ENCODE results near the gene PALS2. TPM values are rescaled to one million over a fixed set of nuclear protein-coding genes. Genes with fewer than 3 reads are reported as not detected.

Gene PALS2
- total RNA-seq, 1 donor from 2014 or later, result 51.8 TPM

DNA sequence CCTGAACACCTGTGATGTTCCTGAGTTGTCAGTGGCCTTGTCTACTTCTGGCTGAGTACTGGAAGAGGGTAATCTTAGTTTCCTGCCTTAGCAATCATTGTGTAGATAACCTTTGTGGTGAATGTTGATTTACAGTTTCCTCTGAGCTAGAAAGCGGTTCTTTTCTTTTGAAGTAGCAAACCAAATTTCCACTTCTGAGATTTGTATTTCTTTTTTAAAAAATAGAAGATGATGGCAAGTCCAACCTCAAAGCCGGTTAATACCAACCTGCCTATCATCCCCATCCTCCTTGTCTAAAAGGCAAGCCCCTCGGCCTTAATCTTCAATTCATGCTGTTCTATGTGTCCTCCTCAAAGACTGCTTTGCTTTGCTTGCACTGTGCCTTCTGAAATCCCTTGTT is 12.5 kb upstream of the PALS2 start:
- no peaks in the 10 kb centered on the region for H3K9me3 ChIP-seq (ENCODE audit: low read depth)
- H3K4me3 ChIP-seq, result no peak overlapping the region
- H3K27ac ChIP-seq, result no peak overlapping the region
- no peak overlapping the region for H3K4me2 ChIP-seq
- H3K9ac ChIP-seq, result no peak overlapping the region
- H4K20me1 ChIP-seq (ENCODE audit: low read depth), result no peaks in the 10 kb centered on the region
- Mint-ChIP-seq H3K9me3 (no peaks in the 10 kb centered on the region), H3K36me3 (no peaks in the 10 kb centered on the region), H3K27me3 (ENCODE audit: insufficient read depth, low read depth) (no peaks in the 10 kb centered on the region), H3K4me3 (no peak overlapping the region), H3K27ac (no peak overlapping the region), H3K4me1 (no peaks in the 10 kb centered on the region)
- H3K36me3 ChIP-seq, result no peaks in the 10 kb centered on the region
- H3K79me2 ChIP-seq (ENCODE audit: low read depth), result no peaks in the 10 kb centered on the region
- TF ChIP-seq EZH2phosphoT487 (IDR thresholded peaks at IDR 0.05) (no peak), EZH2 (IDR thresholded peaks at IDR 0.05) (no peak)
- TF ChIP-seq, protein P1, sequence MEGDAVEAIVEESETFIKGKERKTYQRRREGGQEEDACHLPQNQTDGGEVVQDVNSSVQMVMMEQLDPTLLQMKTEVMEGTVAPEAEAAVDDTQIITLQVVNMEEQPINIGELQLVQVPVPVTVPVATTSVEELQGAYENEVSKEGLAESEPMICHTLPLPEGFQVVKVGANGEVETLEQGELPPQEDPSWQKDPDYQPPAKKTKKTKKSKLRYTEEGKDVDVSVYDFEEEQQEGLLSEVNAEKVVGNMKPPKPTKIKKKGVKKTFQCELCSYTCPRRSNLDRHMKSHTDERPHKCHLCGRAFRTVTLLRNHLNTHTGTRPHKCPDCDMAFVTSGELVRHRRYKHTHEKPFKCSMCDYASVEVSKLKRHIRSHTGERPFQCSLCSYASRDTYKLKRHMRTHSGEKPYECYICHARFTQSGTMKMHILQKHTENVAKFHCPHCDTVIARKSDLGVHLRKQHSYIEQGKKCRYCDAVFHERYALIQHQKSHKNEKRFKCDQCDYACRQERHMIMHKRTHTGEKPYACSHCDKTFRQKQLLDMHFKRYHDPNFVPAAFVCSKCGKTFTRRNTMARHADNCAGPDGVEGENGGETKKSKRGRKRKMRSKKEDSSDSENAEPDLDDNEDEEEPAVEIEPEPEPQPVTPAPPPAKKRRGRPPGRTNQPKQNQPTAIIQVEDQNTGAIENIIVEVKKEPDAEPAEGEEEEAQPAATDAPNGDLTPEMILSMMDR (IDR thresholded peaks at IDR 0.05), result no peak
- DNase-seq (ENCODE audit: low spot score), result no peak
- no peaks in the 10 kb centered on the region for H3F3A ChIP-seq (ENCODE audit: low read depth)
- no peak overlapping the region for H2AFZ ChIP-seq (replicated peaks)
- no peaks in the 10 kb centered on the region for H3K4me1 ChIP-seq
- H3K27me3 ChIP-seq, result no peaks in the 10 kb centered on the region

DNA sequence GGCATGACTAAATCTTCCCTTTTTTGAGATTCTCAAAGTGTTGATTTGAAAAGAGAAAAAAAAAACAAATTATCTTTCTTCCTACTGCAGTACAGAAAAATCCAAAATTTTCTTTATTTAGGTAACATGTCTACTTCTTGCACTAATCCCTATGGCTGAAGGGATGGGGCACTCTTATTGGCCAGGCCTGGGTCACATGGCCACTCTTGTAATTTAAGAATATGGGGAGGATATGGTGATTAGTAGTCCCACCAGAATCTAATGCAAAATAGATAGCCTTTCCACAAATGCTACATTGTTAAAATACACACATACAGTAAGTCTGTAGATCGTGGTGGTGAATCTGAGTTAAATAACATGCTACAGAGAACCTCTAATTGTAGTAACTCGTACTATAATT is 7.0 kb upstream of the PALS2 start:
- no peaks in the 10 kb centered on the region for H3K36me3 Mint-ChIP-seq
- Histone ChIP-seq H3K27me3 (no peaks in the 10 kb centered on the region), H3K27ac (no peak overlapping the region), H4K20me1 (ENCODE audit: low read depth) (no peaks in the 10 kb centered on the region), H3K36me3 (no peaks in the 10 kb centered on the region), H3K9me3 (ENCODE audit: low read depth) (no peaks in the 10 kb centered on the region), H3K9ac (no peak overlapping the region), H2AFZ (replicated peaks) (no peak overlapping the region), H3K4me2 (no peak overlapping the region), H3K79me2 (ENCODE audit: low read depth) (no peaks in the 10 kb centered on the region), H3F3A (ENCODE audit: low read depth) (no peaks in the 10 kb centered on the region), H3K4me3 (no peak overlapping the region), H3K4me1 (peaks cover 10% of the 10 kb centered on the region)
- no peak overlapping the region for H3K27ac Mint-ChIP-seq
- TF ChIP-seq, protein P1 (IDR thresholded peaks at IDR 0.05), result no peak
- TF ChIP-seq EZH2 (IDR thresholded peaks at IDR 0.05) (no peak), EZH2phosphoT487 (IDR thresholded peaks at IDR 0.05) (no peak)
- no peaks in the 10 kb centered on the region for H3K27me3 Mint-ChIP-seq (ENCODE audit: insufficient read depth, low read depth)
- H3K4me1 Mint-ChIP-seq, result peaks cover 4% of the 10 kb centered on the region
- H3K9me3 Mint-ChIP-seq, result no peaks in the 10 kb centered on the region
- no peak for DNase-seq (ENCODE audit: low spot score)
- H3K4me3 Mint-ChIP-seq, result no peak overlapping the region

DNA sequence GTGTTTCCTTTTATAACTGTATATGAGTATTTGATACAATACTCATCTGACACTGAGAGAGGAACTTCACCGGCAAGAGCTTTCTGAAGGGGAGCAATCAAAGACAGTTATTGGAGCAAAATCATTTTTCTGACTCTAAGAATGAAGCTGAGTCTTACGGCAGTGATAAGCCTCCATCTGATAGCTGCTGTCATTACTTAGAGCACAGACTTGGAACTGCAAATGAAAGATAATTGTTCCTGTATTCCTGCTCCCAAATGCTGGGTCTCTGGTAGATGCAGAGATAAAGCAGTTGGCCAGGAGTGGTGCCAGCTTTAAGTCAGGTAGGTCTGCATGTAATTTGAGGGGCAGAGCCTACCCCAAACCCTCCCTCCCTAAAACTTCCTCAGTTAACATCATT is 2.3 kb upstream of the PALS2 start:
- Mint-ChIP-seq H3K4me3 (no peak overlapping the region), H3K27ac (no peak overlapping the region), H3K27me3 (ENCODE audit: insufficient read depth, low read depth) (peaks cover 5% of the 10 kb centered on the region), H3K4me1 (peaks cover 26% of the 10 kb centered on the region), H3K36me3 (no peaks in the 10 kb centered on the region), H3K9me3 (no peaks in the 10 kb centered on the region)
- DNase-seq (ENCODE audit: low spot score), result no peak
- TF ChIP-seq EZH2 (IDR thresholded peaks at IDR 0.05) (no peak), EZH2phosphoT487 (IDR thresholded peaks at IDR 0.05) (no peak)
- TF ChIP-seq, protein P1 (IDR thresholded peaks at IDR 0.05), result no peak
- Histone ChIP-seq H2AFZ (replicated peaks) (no peak overlapping the region), H3K27me3 (peaks cover 13% of the 10 kb centered on the region), H3K79me2 (ENCODE audit: low read depth) (peaks cover 21% of the 10 kb centered on the region), H3K36me3 (no peaks in the 10 kb centered on the region), H3K9ac (no peak overlapping the region), H3K27ac (no peak overlapping the region), H3F3A (ENCODE audit: low read depth) (peaks cover 11% of the 10 kb centered on the region), H3K9me3 (ENCODE audit: low read depth) (no peaks in the 10 kb centered on the region), H3K4me1 (peaks cover 23% of the 10 kb centered on the region), H3K4me3 (no peak overlapping the region), H3K4me2 (no peak overlapping the region), H4K20me1 (ENCODE audit: low read depth) (peaks cover 5% of the 10 kb centered on the region)
